Left ventricle myocardium inferior (tissue), 1 donor: Measurements from ENCODE around the gene PRKCZ. TPM values are rescaled to one million over a fixed set of nuclear protein-coding genes. Genes with fewer than 3 reads are reported as not detected.

ENCODE experiments used
- DNase-seq: peaks from one replicate; pipeline ENCODE4 v3.0.0-alpha.2; 2020
- H3K27ac ChIP-seq: fragments of 200-600 bp; replicated peaks from 2 replicates; pipeline ENCODE4 v1.8.0; 2021
- H3K27me3 ChIP-seq: fragments of 200-600 bp; 2 replicates; pipeline ENCODE4 v1.8.0; 2021; ENCODE audit warnings: low read depth
- H3K36me3 ChIP-seq: fragments of 200-600 bp; 2 replicates; pipeline ENCODE4 v1.8.0; 2021
- H3K4me1 ChIP-seq: fragments of 200-600 bp; 2 replicates; pipeline ENCODE4 v1.8.0; 2021
- H3K4me3 ChIP-seq: fragments of 200-600 bp; 2 replicates; pipeline ENCODE4 v1.8.0; 2021; ENCODE audit warnings: mild to moderate bottlenecking, moderate library complexity
- H3K9me3 ChIP-seq: fragments of 200-600 bp; replicated peaks from 2 replicates; pipeline ENCODE4 v1.8.0; 2021
- CTCF ChIP-seq: fragments of 200-600 bp; IDR thresholded peaks from 2 replicates; pipeline ENCODE4 v1.8.0; 2021; ENCODE audit warnings: antibody characterized with exemption, mild to moderate bottlenecking, borderline replicate concordance
- intact Hi-C: fragments of 100-400 bp; cut with micrococcal nuclease; formaldehyde crosslinking; loops from one replicate; pipeline ENCODE4 v1.11.0; 2022
- total RNA-seq: library from RNA; stranded (reverse); fragmentation: NEBNext Ultra II Directional; extraction: Animal tissue kit (Norgen Biotek cat#: 25700); gene quantifications from one replicate; pipeline ENCODE4 v1.2.1, GENCODE V29; 2021
- donor health status: DM: no; HTN: yes; CAD: no; lungs with severe emphysema.

PRKCZ gene
- total RNA-seq, 1 donor from 2014 or later, result 19.1 TPM

DNA sequence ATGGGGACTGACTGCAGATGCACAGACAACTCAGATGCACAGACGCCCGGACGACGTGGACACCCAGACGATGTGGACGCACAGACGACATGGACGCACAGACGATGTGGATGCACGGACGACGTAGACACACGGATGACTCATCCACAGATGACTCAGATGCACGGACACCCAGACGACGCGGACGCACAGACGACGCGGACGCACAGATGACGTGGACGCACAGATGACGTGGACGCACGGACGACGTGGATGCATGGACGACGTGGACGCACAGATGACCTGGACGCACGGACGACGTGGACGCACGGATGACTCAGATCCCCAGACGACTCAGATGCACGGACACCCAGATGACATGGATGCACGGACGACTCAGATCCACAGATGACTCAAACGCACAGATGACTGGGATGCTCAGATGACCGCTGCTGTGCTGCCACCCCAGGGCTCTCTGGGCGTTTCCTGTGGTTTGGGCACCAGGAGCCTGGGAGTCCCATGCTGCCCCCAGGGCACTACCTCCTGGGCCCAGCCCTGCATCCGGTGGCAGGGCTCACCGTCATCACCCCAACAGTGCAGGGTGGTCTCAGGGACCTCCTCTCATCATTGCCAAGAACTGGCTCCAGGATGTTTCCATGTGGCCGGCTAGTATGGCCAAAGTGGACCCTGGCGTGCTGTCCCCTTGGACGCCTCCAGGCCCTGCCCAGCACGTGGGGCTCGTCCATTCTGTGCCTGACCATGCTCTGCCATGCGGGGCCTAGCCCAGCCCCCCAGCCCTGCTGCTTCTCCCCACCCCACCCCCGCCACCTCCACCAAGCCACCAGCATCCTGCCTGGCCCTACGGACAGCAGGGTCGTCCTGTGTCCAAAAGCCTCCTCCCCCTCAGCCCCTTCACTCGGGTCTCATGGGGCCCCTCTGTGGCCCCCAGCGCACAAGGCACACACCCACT, 130.4 kb downstream of the PRKCZ start:
- intact Hi-C loops, result no loop called here
- no peaks in the 10 kb centered on the region for H3K9me3 ChIP-seq
- H3K27me3 ChIP-seq, result no peaks in the 10 kb centered on the region
- H3K27ac ChIP-seq, result no peak overlapping the region
- TF ChIP-seq CTCF, result no peak
- H3K4me3 ChIP-seq, result no peak overlapping the region
- H3K4me1 ChIP-seq, result no peaks in the 10 kb centered on the region
- peaks cover 9% of the 10 kb centered on the region for H3K36me3 ChIP-seq
- no peak for DNase-seq

- peaks cover 13% of the 10 kb centered on the region for H3K36me3 ChIP-seq
- no peak overlapping the region for H3K4me3 ChIP-seq
- intact Hi-C loops, result no loop called here
- no peak for DNase-seq
- H3K27ac ChIP-seq, result no peak overlapping the region
- no peak for TF ChIP-seq CTCF
- no peaks in the 10 kb centered on the region for H3K27me3 ChIP-seq
- no peaks in the 10 kb centered on the region for H3K4me1 ChIP-seq
- H3K9me3 ChIP-seq, result no peaks in the 10 kb centered on the region
Measured at GRCh38 chr1:2181271-2181670, 131.1 kb downstream of the PRKCZ start.

- Histone ChIP-seq H3K27ac (no peak overlapping the region), H3K9me3 (no peaks in the 10 kb centered on the region), H3K27me3 (no peaks in the 10 kb centered on the region), H3K36me3 (peaks cover 13% of the 10 kb centered on the region), H3K4me1 (no peaks in the 10 kb centered on the region), H3K4me3 (no peak overlapping the region)
- intact Hi-C loops, result no loop called here
- TF ChIP-seq CTCF, result no peak
- DNase-seq, result no peak
Measured at GRCh38 chr1:2181752-2182151, 131.5 kb downstream of the PRKCZ start.

- Histone ChIP-seq H3K4me1 (no peaks in the 10 kb centered on the region), H3K27me3 (no peaks in the 10 kb centered on the region), H3K4me3 (no peak overlapping the region), H3K9me3 (no peaks in the 10 kb centered on the region), H3K27ac (no peak overlapping the region), H3K36me3 (peaks cover 13% of the 10 kb centered on the region)
- no peak for DNase-seq
- intact Hi-C loops, result no loop called here
- no peak for TF ChIP-seq CTCF
Measured at GRCh38 chr1:2182376-2182775, 132.2 kb downstream of the PRKCZ start.

DNA sequence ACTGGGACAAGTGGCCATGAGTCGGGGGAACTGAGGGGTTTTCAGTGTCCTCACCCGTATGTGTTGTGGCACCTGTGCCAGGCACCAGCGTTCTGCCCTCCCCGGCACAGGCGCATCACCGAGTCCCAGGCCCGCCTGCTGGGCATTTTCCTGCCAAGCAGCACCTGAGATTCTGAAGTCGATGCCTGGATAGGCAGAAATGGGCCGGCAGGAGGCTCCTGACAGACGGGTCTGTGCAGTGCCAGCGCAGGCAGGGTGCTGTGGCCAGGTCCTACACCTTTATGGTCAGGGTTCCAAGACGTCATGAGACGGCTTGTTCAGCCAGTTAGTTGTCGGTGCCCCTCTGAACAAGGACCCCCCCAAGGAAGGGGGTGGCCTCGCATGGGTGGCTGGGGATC, 133.7 kb downstream of the PRKCZ start:
- H3K36me3 ChIP-seq, result peaks cover 13% of the 10 kb centered on the region
- no peak for TF ChIP-seq CTCF
- no peak overlapping the region for H3K4me3 ChIP-seq
- no peak for DNase-seq
- no peaks in the 10 kb centered on the region for H3K27me3 ChIP-seq
- H3K9me3 ChIP-seq, result no peaks in the 10 kb centered on the region
- intact Hi-C loops, result no loop called here
- H3K4me1 ChIP-seq, result peaks cover under 1% of the 10 kb centered on the region
- H3K27ac ChIP-seq, result no peak overlapping the region
